ENCODE data around the gene SLC25A13. TPM values are rescaled to one million over a fixed set of nuclear protein-coding genes. Genes with fewer than 3 reads are reported as not detected.

Gene SLC25A13
- total and polyA plus RNA-seq, 2 of the 4 experiments (the other 2 are of a cell fraction) = 7.4 to 11.7 TPM

GRCh38 chr7:96306385-96307125 is 15.3 kb downstream of the SLC25A13 start:
- Histone ChIP-seq H4K91ac (ENCODE audit: insufficient read depth, low read depth, low read length) (no peak overlapping the region), H3K27me3 (ENCODE audit: control insufficient read depth, insufficient read depth, low read length) (no peaks in the 10 kb centered on the region), H3K4me2 (ENCODE audit: low read depth, low read length) (no peak overlapping the region), H3K14ac (replicated peaks; ENCODE audit: low read depth, low read length) (no peak overlapping the region), H2BK15ac (ENCODE audit: low read depth, low read length) (no peak overlapping the region), H3K56ac (ENCODE audit: extremely low read depth, insufficient read depth, low read length) (no peak overlapping the region), H3K4ac (ENCODE audit: low read depth, low read length) (no peak overlapping the region), H3K9me1 (ENCODE audit: insufficient read depth, low read length) (peaks cover 6% of the 10 kb centered on the region), H3K79me1 (ENCODE audit: low read depth in 1 of 2, low read length in 2 of 2) (peaks cover 20 to 40% of the 10 kb centered on the region in 2 experiments), H3K23ac (ENCODE audit: low read depth, low read length) (no peak overlapping the region), H3K4me3 (ENCODE audit: insufficient read depth, low read depth, low read length) (no peak overlapping the region), H3K9ac (ENCODE audit: low read depth, low read length) (no peak overlapping the region), H2BK20ac (ENCODE audit: low read depth, low read length) (no peak overlapping the region), H2BK120ac (ENCODE audit: low read depth, low read length) (no peak overlapping the region), H3K36me3 (ENCODE audit: control insufficient read depth, insufficient read depth, low read length) (no peaks in the 10 kb centered on the region), H4K8ac (ENCODE audit: low read depth in 2 of 2, low read length in 2 of 2) (no peak overlapping the region), H3K9me3 (ENCODE audit: control insufficient read depth, insufficient read depth, low read length) (no peaks in the 10 kb centered on the region), H3K27ac (ENCODE audit: insufficient read depth, low read length) (no peak overlapping the region), H4K5ac (ENCODE audit: low read depth, low read length) (no peak overlapping the region), H2AK5ac (ENCODE audit: low read depth, low read length) (no peak overlapping the region), H2AFZ (replicated peaks; ENCODE audit: low read length, poor library complexity) (no peak overlapping the region), H3K18ac (ENCODE audit: low read depth, low read length) (no peak overlapping the region), H4K20me1 (ENCODE audit: insufficient read depth, low read length) (peaks cover 11% of the 10 kb centered on the region; the same call in 1 of the 2 replicates), H3K4me1 (ENCODE audit: control insufficient read depth, insufficient read depth, low read length) (peaks cover 11% of the 10 kb centered on the region), H2AK9ac (replicated peaks; ENCODE audit: low read depth, low read length, poor library complexity) (no peak overlapping the region), H2BK5ac (ENCODE audit: low read depth, low read length, poor library complexity, severe bottlenecking) (no peak overlapping the region)
- 80% methylated on average over 1 of the region's 8 CpGs; no CpG with 5 or more reads in 1 of the 2 experiments for WGBS, 2 experiments (ENCODE audit: extremely low coverage in 2 of 2, insufficient read length in 1 of 2)
- in situ Hi-C loops (cut with MboI; ENCODE audit: low sequenced_read_pairs) (no loop called here), intact Hi-C loops (cut with micrococcal nuclease) (no loop called here), dilution Hi-C loops (cut with HindIII; ENCODE audit: low sequenced_read_pairs, unreplicated experiment) (no loop called here)
- POLR2A ChIA-PET (ENCODE audit: unreplicated experiment) = no interaction called here
- ATAC-seq (ENCODE audit: low read depth) (no peak), DNase-seq (no peak)
- CTCF ChIA-PET = interaction anchor here (0.9 kb wide), 1 partner anchor 39 kb away, joined by 3 read pairs; no protein-coding TSS in a partner anchor
- no peak for TF ChIP-seq BHLHE40 (IDR thresholded peaks at IDR 0.05; ENCODE audit: low read depth, low read length)
- no peak for TF ChIP-seq USF2 (IDR thresholded peaks at IDR 0.05; ENCODE audit: low read depth, low read length)
- BruUV-seq (replicated peaks) = no TSS peak

Measured in IMR-90 (cell line).